HG02610 (cell line): Measurements from ENCODE around the gene DSG1.
A peak's percentile ranks its signal among the peaks of the same experiment; 100 is the strongest.
"Not testable (repeated sequence)": the region's sequence is repeated elsewhere in the genome, so short reads cannot be mapped to it uniquely, and the experiment has no call there.

Experiments
- ATAC-seq: cut with Tn5 transposase; IDR thresholded peaks from one replicate; pipeline ENCODE4 v1.9.1; 2021; ENCODE audit warnings: mild to moderate bottlenecking, moderate library complexity; ENCODE audit not compliant: unreplicated experiment

Gene DSG1

DNA sequence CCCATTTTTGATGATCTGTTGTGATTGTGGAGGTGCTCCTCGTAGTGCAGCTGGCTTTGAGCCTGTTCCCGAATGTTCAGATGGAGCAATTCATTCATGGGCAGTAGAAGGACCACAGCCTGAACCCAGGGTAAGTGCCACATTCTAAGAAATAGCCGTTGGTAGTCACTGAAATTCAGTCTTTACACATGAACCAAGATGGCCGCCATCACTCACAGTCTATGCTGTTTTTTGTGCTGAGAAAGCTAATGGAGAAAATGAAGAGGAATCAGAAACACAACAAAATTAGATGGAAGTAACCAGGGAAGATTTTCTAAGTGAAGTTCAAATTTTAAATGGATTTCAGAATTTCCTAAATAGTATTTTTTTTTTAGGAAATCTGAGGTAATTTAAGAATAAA, 25.5 kb downstream of the DSG1 start:
- no peak for ATAC-seq

GRCh38 chr18:31353336-31353735, 35.4 kb downstream of the DSG1 start:
- ATAC-seq, result not testable (repeated sequence)

DNA sequence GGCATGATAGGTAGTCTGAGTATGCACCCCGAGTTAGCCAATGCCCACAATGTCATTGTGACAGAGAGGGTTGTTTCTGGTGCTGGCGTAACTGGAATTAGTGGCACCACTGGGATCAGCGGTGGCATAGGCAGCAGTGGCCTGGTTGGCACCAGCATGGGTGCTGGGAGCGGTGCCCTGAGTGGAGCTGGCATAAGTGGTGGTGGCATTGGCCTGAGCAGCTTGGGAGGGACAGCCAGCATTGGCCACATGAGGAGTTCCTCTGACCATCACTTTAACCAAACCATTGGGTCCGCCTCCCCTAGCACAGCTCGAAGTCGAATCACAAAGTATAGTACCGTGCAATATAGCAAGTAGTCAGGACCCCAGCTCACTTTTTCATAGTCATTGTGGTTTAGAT, 37.0 kb downstream of the DSG1 start:
- no peak for ATAC-seq

DNA sequence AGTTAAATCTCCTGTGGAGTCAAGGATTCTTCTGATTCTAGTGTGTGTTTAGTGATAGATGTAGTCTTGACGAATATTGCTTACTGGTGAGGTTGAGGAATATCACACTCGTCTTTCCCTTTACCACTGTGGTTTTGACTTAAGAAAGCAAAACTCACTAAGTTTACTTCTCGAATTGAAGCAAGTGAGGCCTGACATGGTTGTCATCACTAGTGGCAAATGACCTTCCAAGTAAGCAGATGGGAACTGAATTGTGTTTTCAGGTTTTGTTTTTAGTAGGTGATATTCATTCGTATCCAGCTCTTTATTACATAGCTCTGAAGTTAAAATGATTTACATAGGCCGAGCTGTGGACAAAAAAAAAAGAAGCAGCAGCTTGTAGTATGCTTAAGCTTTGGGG, 38.1 kb downstream of the DSG1 start:
- peak; percentile 79 for ATAC-seq

GRCh38 chr18:31364190-31364589, 46.2 kb downstream of the DSG1 start:
- no peak for ATAC-seq

DNA sequence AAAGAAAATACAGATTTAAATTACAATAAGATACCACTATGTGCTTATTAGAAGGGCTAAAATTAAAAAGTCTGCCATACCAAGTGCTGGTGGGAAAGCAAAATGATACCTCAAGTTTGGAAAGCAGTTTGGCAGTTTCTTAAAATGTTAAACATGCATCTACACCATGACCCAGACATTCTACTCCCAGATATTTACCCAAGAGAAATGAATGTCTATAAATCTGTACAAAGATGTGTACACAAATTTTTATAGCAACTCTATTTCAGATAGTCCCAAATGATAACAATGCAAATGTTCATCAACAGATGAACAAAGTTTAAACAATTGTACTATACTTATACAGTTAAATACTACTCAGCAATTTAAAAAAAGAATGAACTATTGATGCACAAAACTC, 51.5 kb downstream of the DSG1 start:
- no peak for ATAC-seq

DNA sequence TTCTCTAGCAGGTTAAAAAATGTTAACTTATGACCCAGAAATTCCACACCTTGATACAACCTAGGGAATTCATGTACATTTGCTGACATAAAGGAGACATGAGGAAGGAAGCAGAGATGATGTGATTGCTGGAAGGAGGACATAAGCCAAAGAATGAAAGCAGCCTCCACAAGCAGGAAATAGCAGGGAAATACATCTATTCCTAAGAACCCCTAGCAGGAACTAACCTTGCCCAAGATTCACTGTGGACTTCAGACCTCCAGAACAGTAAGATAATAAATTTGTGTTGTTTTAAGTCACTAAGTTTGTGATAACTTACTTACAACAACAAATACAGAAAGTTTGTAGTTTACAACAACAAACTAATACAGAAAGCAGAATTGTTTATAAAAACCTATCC, 54.0 kb downstream of the DSG1 start:
- no peak for ATAC-seq

- ATAC-seq, result no peak
These were observed 55.7 kb downstream of the DSG1 start for GRCh38 chr18:31373641-31374040.

- ATAC-seq, result no peak
These were observed 58.5 kb downstream of the DSG1 start, which contains the start of gene DSG4 for GRCh38 chr18:31376477-31376876. DSG4 (plus strand) TSS chr18:31376777; CDS start chr18:31376912, 135 bp downstream.

DNA sequence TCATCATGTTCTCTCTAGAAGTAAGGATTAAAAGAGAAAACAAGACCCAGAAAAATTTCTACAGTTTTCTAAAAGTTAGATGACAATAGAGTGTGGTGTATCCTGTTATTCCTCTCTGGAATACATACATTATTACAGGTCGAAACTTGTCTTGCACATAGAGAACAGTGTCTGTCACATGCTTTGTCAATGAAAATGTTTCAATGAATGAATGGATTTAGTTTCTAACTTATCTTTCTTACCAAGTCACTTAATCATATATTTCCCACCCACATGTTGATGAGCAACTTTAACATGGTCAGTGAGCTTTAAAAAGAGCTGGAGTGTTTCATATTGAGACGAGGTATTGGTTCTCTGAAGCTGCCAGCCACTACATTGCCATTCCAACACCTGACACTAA, 63.0 kb downstream of the DSG1 start:
- no peak for ATAC-seq

DNA sequence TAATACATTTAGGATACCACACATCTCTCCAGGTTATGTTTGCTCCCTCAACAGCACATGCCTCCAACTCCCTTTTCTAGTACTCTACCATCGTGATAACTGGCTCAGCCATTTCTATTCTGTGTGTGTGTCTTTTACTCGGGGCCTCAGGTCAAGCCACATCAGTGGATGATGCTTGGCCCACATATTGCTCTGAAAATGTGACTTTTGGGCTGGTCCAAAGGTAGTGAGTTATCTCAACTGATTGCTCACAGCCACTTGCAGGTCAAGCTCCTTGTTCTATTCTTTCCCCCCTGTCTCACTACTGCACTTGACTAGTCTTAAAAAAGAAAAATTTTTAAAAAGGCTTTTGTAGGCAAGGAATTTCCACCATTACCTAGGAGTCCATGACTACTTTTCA, 64.1 kb downstream of the DSG1 start:
- ATAC-seq, result no peak

DNA sequence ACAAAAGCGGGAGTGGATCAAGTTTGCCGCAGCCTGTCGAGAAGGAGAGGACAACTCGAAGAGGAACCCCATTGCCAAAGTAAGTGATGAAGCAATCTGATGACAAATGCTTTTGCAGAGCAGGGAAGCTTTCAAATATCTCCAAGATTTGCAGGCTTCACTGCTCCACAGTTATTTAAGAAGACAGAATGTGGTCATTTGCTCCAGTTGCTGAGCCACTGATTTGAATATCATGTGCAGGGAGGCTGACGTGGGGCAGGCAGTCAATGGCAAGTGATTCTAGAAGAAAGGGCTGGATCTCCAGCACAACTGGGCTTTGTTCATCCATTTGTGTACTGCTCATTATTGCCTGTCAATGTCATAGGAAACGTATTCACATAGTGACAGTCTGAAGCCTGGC, 68.8 kb downstream of the DSG1 start:
- no peak for ATAC-seq

DNA sequence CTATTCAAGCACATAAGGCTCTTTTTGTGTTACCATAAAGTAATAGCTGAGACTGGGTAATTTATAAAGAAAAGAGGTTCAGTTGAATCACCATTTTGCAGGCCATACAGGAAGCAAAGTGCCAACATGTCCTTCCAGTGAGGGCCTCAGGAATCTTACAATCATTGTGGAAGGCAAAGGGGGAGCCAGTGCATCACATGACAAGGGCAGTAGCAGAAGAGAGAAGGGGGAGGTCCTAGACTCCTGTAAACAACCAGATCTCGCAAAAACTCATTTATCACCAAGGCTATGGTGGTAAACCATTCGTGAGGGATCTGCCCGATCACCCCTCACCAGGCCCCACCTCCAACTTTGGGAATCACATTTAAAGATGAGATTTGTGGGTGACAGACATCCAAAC, 75.3 kb downstream of the DSG1 start:
- ATAC-seq, result no peak

DNA sequence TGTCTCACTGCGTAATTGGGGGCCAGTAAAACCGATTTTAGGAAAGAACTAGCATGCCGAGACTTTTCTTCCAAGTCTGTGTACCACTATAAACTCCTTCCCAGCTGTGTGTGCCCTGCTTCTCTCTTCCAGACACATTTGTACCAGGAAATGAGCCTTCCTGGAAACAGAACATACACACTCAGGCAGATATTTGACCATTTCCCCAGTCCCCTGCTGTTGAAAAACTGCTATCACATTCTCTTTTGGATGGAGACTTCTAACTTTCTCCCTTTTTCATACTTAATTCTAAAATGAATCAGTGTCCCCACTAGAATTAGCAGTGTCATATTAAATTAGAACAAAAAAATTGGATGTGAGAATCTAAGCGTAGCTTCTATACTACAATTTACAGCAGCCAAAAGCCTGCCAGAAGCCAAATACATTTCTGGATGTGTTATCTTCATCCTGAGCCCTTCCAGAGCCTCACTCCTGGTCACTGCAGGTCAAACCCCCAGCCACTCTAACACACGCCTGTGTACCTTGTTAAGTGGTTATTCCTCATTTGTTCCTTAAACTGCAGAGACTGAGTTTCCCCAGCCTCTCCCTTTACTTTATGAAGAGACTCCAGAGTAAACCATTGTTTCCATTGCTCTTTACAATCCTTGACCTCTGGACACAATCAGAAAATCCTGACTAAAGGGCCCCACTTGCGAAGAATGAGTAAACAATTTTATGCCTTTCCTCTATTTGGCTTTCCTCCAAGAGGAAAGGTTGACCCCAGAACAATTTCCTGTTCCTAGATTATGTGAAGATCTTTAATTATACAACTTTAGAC, 79.0 kb downstream of the DSG1 start:
- no peak for ATAC-seq

GRCh38 chr18:31398191-31398590, 80.2 kb downstream of the DSG1 start:
- ATAC-seq, result no peak

DNA sequence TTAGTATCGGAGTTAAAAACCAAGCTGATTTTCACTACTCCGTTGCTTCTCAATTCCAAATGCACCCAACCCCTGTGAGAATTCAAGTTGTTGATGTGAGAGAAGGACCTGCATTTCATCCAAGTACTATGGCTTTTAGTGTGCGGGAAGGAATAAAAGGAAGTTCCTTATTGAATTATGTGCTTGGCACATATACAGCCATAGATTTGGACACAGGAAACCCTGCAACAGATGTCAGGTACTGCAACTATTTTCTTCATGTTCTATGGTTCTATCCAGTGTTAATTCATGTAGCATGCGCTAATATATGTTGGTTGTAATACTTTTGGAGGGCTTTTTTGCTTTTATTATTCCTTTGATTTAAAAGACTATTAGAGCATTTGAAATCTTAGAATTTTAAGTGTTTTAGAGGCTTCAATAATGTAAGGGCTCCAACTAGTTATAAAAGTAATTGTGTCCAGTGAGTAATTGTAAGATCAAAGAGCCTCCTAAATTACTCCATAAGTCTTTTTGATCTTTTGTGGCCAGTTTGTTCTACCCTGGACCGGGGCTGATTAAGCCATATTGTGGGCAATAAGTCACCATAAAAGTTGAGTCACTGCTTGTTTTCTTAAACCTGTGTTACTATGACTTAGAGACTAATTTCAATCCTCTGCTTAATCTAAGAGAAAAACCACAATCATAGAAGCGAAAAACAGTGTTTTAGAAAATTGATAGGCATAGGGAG, 81.5 kb downstream of the DSG1 start:
- no peak for ATAC-seq

GRCh38 chr18:31401156-31402025, 83.4 kb downstream of the DSG1 start:
- no peak for ATAC-seq

DNA sequence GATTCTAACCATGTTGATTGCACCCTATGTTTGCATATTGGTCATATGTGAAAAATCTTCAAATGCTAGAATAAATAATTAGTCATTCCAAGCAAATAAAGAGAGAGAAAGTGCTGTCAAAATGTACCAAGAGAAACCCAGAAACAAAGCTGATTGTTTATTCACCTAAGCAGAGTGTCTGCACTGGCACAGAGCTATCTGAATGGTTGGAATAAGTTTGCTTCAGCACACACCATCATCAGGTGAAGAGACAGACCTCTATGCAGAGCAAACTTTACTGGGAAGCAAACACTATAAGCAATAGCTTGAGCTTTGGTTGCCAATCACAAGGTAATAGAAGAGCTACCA, 84.0 kb downstream of the DSG1 start:
- ATAC-seq, result no peak

DNA sequence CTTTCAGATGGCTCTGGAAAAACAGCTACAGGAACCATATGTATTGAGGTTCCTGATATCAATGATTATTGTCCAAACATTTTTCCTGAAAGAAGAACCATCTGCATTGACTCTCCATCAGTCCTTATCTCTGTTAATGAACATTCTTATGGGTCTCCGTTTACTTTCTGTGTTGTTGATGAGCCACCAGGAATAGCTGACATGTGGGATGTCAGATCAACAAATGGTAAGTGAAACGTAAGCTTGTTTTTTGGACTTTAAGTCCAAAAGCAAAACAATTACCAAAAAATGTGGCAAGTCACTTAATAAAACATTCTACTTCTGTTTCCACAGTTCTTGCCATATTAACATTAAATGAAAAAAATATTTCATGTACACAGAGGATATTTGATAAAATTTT, 85.4 kb downstream of the DSG1 start:
- no peak for ATAC-seq
